WERI-Rb-1 (cell line): ENCODE data around the gene TLDC2.

ENCODE experiments used
- DNase-seq: peaks from one replicate; pipeline ENCODE4 v3.0.0-alpha.2; 2020
- H3K27ac ChIP-seq: fragments of 250-450 bp; sonication (Bioruptor Pico); 2 replicates; pipeline ENCODE4 v1.5.1; 2020; ENCODE audit warnings: mild to moderate bottlenecking, moderate library complexity
- H3K27me3 ChIP-seq: fragments of 250-450 bp; sonication (Bioruptor Pico); 2 replicates; pipeline ENCODE4 v1.5.1; 2021; ENCODE audit warnings: mild to moderate bottlenecking, low read depth, moderate library complexity; ENCODE audit not compliant: insufficient read depth, severe bottlenecking
- H3K36me3 ChIP-seq: fragments of 250-450 bp; sonication (Bioruptor Pico); 2 replicates; pipeline ENCODE4 v1.5.1; 2020; ENCODE audit warnings: mild to moderate bottlenecking, moderate library complexity
- H3K4me3 ChIP-seq: 2 replicates; pipeline ENCODE4 v1.5.1; 2011; ENCODE audit warnings: low read depth, mild to moderate bottlenecking, control low read depth, low read length
- H3K9me3 ChIP-seq: fragments of 250-450 bp; sonication (Bioruptor Pico); 2 replicates; pipeline ENCODE4 v1.5.1; 2021; ENCODE audit warnings: mild to moderate bottlenecking, moderate library complexity; ENCODE audit not compliant: severe bottlenecking
- TF ChIP-seq, protein P1 (sequence below): IDR thresholded peaks from 2 replicates; pipeline ENCODE4 v1.5.1; 2011; ENCODE audit warnings: low read depth, mild to moderate bottlenecking, control low read depth, inconsistent platforms, low read length

TLDC2 gene

DNA sequence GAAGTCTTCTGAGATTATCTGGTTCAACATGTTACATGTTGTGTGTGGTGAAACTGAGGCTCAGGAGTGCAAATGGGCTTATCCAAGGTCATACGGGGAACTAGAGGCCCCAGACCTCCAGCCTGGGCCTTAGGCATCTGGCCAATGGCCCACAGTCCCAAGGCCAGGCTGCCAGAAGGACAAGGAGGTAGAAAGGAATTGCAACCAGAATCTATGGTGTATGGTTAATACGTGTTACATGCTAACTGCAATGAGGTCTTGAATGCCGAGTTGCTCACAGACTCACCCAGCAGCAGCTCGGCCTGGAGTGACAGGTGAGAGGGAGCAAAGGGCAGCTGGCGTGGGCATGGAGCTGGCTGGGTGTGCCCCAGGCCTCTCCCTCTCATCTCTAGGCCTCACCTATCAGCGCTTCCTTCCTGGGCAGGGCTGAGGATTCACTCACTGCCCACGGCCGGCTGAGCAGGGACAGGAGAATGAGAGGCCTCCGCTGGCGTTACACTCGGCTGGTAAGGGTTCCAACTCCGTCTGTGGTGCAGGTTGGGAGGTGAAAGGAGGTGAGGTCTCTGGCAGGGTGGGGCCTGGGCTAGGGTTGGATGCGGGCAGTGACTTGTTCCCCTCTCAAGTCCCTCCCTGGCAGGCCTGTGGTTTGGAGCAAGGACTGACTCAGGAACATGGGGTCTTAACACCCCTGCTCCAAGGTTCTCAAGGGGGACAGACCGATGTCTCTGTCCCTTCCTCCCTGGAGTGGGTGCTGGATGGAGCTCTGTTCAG lies at the start of gene TLDC2:
Gene TLDC2 (plus strand): TSS at position 437 of the 771 bp plus-strand sequence. CDS start 37 bp downstream, at position 474.
- Histone ChIP-seq H3K4me3 (no peak within 1 kb of the TSS), H3K9me3 (no peaks in the 10 kb centered on the region), H3K27ac (no peak within 1 kb of the TSS), H3K36me3 (no peaks in the 10 kb centered on the region), H3K27me3 (no peaks in the 10 kb centered on the region)
- TF ChIP-seq, protein P1, sequence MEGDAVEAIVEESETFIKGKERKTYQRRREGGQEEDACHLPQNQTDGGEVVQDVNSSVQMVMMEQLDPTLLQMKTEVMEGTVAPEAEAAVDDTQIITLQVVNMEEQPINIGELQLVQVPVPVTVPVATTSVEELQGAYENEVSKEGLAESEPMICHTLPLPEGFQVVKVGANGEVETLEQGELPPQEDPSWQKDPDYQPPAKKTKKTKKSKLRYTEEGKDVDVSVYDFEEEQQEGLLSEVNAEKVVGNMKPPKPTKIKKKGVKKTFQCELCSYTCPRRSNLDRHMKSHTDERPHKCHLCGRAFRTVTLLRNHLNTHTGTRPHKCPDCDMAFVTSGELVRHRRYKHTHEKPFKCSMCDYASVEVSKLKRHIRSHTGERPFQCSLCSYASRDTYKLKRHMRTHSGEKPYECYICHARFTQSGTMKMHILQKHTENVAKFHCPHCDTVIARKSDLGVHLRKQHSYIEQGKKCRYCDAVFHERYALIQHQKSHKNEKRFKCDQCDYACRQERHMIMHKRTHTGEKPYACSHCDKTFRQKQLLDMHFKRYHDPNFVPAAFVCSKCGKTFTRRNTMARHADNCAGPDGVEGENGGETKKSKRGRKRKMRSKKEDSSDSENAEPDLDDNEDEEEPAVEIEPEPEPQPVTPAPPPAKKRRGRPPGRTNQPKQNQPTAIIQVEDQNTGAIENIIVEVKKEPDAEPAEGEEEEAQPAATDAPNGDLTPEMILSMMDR: no peak
- no peak for DNase-seq

DNA sequence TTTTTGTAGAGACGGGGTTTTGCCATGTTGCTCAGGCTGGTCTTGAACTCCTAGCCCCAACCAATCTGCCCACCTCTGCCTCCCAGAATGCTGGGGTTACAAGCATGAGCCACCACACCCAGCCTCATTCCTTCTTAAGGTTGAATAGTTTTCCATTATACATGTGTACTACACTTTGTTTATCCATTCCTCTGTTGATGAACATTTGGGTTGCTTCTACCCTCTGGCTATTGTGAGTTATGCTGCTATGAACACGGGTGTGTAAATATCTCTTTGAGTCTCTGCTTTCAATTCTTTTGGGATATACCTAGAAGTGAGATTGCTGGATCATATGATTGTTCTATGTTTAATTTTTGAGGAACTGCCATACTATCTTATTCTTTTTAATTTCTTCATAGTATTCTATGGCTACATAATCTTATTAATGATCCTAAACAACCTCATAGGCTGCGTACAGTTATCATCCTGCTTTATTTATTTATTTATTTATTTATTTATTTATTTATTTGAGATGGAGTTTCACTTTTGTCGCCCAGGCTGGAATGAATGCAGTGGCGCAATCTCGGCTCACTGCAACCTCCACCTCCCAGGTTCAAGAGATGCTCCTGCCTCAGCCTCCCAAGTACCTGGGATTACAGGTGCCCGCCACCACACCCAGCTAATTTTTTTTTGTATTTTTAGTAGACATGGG lies 49.2 kb upstream of the TLDC2 start:
- no peak for DNase-seq

DNA sequence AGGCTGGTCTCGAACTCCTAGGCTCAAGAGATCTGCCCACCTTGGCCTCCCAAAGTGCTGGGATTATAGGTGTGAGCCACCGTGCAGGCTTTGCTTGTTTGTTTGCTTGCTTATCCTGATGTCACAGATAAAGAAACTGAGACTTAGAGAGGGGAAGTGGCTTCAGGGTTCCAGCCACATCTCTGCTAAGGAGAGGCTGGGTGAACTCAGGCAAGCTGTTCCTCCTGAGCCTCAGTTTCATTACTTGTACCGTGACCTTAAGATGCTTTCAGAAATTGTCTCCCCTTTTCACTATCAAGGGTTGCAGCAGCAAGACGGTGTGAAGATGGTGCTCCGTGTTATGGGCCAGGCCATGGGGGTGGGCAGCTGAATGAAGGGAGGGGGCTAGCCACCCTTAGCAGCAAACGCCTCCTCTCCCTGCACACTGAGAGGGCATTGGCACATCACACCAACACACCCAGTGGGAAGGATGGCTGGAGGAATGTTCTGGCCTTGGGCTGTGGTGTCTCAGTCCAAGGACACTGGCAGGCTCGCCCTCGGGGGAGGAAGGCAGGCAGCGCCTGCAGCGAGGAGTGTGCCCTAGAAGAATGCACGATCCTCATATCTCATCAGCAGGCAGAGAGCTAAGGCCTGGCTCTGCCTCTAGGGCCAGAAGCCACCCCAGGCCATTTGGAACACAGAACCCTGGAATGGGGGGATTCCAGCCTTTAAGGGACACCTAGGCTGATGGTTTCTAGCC lies 48.2 kb upstream of the TLDC2 start:
- Histone ChIP-seq H3K36me3 (peaks cover 45% of the 10 kb centered on the region), H3K9me3 (no peaks in the 10 kb centered on the region), H3K4me3 (no peak overlapping the region), H3K27me3 (no peaks in the 10 kb centered on the region), H3K27ac (no peak overlapping the region)
- TF ChIP-seq, protein P1: no peak
- DNase-seq: no peak

More for the DNA sequence above, 49.2 kb upstream of the TLDC2 start:
- Histone ChIP-seq H3K27me3 (no peaks in the 10 kb centered on the region), H3K27ac (no peak overlapping the region), H3K9me3 (no peaks in the 10 kb centered on the region), H3K36me3 (peaks cover 45% of the 10 kb centered on the region), H3K4me3 (no peak overlapping the region)
- TF ChIP-seq, protein P1: no peak

DNA sequence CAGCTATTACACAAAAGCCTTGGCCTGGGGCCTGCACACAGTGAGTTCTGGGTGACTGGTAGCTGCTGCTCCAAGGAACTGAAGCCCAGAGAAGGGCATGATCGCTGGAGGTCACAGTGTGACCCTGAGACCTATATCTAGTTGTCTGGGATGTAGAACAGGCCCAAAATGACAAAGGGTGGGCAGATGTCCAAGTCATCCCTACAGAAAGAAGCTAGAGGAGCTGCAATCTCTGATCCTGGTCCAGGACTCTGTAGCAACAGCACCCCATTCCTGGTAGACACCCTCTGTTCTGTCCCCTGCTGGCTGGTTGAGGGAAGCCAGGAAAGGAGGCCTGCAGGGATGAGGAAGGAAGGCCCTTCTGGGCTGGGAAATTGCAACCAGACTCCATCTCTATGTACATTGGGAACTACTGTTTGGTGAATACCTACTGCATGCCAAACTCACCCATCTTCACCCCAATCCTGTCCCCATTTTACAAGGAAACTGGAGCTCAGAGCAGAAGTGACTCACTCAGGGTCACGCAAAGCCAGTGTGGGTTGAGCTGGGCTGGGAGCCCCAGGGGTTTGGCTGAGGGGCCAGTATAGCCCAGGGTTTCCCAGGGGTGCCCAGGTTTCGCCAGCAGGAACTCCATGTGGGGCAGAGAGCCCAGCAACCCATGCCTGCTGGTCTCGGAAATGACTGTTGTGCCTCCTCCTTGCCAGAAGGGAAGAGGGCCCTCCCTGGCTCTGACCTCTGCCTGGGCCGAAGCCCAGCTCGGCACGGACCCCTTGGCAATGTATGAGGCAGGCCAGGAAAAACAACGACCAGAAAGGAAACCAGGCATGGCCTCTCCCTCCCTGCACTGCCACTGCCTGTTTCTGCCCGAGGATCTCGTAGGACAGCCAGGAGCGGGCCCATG lies 44.9 kb upstream of the TLDC2 start:
- H3K27ac ChIP-seq: no peak overlapping the region
- no peak for DNase-seq

More for the DNA sequence above, 44.9 kb upstream of the TLDC2 start:
- no peak overlapping the region for H3K4me3 ChIP-seq
- no peaks in the 10 kb centered on the region for H3K9me3 ChIP-seq
- H3K36me3 ChIP-seq: peaks cover 32% of the 10 kb centered on the region
- TF ChIP-seq, protein P1: peak; percentile 21; the same call in 1 of the 2 replicates
- H3K27me3 ChIP-seq: no peaks in the 10 kb centered on the region
